Fibroblast of lung (primary cell): ENCODE measurements around the gene SEPTIN8. TPM values are rescaled to one million over a fixed set of nuclear protein-coding genes. Genes with fewer than 3 reads are reported as not detected.

Experiments used
- DNase-seq, 2 donors: peaks; one replicate each; pipeline versions ENCODE4 v3.0.0 to v3.0.0-alpha.2; 2010; ENCODE audit warnings: low read depth in 2 of 2
- H2AFZ ChIP-seq: 2 replicates; pipeline ENCODE4 v1.5.1; 2012; ENCODE audit warnings: low read length, control low read depth, inconsistent platforms
- H3K27ac ChIP-seq: 2 replicates; pipeline ENCODE4 v1.5.1; 2011; ENCODE audit warnings: low read length, control low read depth; ENCODE audit not compliant: insufficient read depth
- H3K27me3 ChIP-seq: 2 replicates; pipeline ENCODE4 v1.5.1; 2011; ENCODE audit warnings: mild to moderate bottlenecking, low read length; ENCODE audit not compliant: control insufficient read depth, insufficient read depth
- H3K36me3 ChIP-seq: 2 replicates; pipeline ENCODE4 v1.5.1; 2011; ENCODE audit warnings: low read length; ENCODE audit not compliant: control insufficient read depth, insufficient read depth
- H3K4me1 ChIP-seq: 2 replicates; pipeline ENCODE4 v1.5.1; 2011; ENCODE audit warnings: low read length; ENCODE audit not compliant: control insufficient read depth, insufficient read depth; ENCODE audit errors: extremely low read depth
- H3K4me2 ChIP-seq: 2 replicates; pipeline ENCODE4 v1.5.1; 2011; ENCODE audit warnings: low read length, control low read depth; ENCODE audit not compliant: insufficient read depth; ENCODE audit errors: extremely low read depth
- H3K4me3 ChIP-seq, 4 experiments: fragments of 200-600 bp in 1 of 4; sonication (generic) in 1 of 4; replicated peaks in 1 of 4; 2 replicates each; pipeline ENCODE4 v1.5.1; 2011 to 2016; ENCODE audit warnings: low read length in 4 of 4, low read depth in 3 of 4, mild to moderate bottlenecking in 3 of 4, control low read depth in 2 of 4, inconsistent platforms in 1 of 4, mixed read lengths in 1 of 4; ENCODE audit not compliant: insufficient read depth in 1 of 4; ENCODE audit errors: control extremely low read depth in 1 of 4
- H3K79me2 ChIP-seq: 2 replicates; pipeline ENCODE4 v1.5.1; 2012; ENCODE audit warnings: mild to moderate bottlenecking, low read length, inconsistent platforms; ENCODE audit not compliant: control insufficient read depth, insufficient read depth
- H3K9ac ChIP-seq: 2 replicates; pipeline ENCODE4 v1.5.1; 2011; ENCODE audit warnings: mild to moderate bottlenecking, low read length, control low read depth; ENCODE audit not compliant: insufficient read depth
- H3K9me3 ChIP-seq: 2 replicates; pipeline ENCODE4 v1.5.1; 2012; ENCODE audit warnings: low read depth, low read length; ENCODE audit not compliant: control insufficient read depth, insufficient read depth
- H4K20me1 ChIP-seq: 2 replicates; pipeline ENCODE4 v1.5.1; 2011; ENCODE audit warnings: low read length; ENCODE audit not compliant: control insufficient read depth, insufficient read depth; ENCODE audit errors: extremely low read depth
- EZH2 ChIP-seq: IDR thresholded peaks from 2 replicates; pipeline ENCODE4 v1.5.1; 2012; ENCODE audit warnings: low read length, control low read depth, mild to moderate bottlenecking; ENCODE audit errors: missing control alignments
- polyA plus RNA-seq, 2 donors: library from polyadenylated mRNA; depleted of rRNA in 1 of 2; stranded (reverse) in 1 of 2; unstranded in 1 of 2; fragments of >200 nt; gene quantifications; 2 replicates each; pipeline ENCODE4 v1.2.1, GENCODE V29; 2011 to 2012; ENCODE audit warnings: missing spikeins in 1 of 2
- total RNA-seq: library from RNA; depleted of rRNA; stranded (reverse); fragments of >200 nt; gene quantifications from 2 replicates; pipeline ENCODE4 v1.2.1, GENCODE V29; 2014
- TF ChIP-seq, protein P1 (sequence below), 2 donors: IDR thresholded peaks in 1 of 2; conservative IDR thresholded peaks in 1 of 2; 1 replicate in 1 of 2; 2 replicates in 1 of 2; pipeline ENCODE4 v1.5.1; 2011 to 2012; ENCODE audit warnings: low read length in 2 of 2, control low read depth in 1 of 2, inconsistent platforms in 1 of 2, low read depth in 1 of 2, mild to moderate bottlenecking in 1 of 2

Gene SEPTIN8
- total and polyA plus RNA-seq, 2 donors (not counting 1 experiment from before 2014, with no cell fraction given), result 62.1 to 64.2 TPM

DNA sequence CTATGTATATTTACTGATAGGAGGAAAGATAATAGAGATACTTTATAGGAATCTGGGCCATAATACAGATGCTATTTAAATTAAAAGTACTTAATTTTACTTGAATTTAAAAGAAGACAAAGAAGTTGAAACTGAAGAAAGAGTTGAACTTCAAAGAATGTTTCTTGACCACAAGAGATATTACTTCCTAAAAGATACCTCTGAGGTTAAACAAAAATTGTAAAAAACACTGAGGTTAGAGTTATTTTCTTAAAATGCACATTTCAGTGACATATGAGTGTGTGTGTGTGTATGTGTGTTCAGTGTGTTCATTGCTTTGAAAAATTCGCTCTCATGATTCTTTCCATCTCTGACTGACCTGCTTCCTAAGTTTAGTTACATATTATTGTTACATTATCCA lies 3.5 kb upstream of the SEPTIN8 start:
- no peaks in the 10 kb centered on the region for H4K20me1 ChIP-seq
- DNase-seq, result no peak
- TF ChIP-seq EZH2, result no peak

DNA sequence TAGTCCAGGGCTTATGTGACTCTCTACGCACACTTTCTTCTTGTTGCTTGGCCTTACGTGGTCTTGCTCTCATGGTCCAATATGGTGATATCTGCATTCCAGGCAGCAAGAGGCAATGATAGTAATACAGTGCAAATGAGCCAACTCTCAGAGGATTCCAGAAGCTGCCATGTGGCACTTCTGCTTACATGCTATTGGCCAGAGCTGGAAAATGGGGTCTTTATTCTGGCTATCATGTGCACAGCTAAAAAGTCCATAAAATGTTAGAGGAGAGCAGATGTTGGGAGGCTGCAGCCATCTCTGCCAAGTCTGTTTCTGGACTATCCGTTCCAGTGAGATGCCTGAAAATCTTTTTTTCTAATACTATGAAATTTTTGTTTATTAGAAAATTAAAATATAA lies 2.9 kb upstream of the SEPTIN8 start:
- DNase-seq, result no peak
- no peak overlapping the region for H2AFZ ChIP-seq
- peaks cover 15% of the 10 kb centered on the region for H3K4me1 ChIP-seq
- no peaks in the 10 kb centered on the region for H3K9me3 ChIP-seq
- no peak overlapping the region for H3K9ac ChIP-seq
- TF ChIP-seq, protein P1, sequence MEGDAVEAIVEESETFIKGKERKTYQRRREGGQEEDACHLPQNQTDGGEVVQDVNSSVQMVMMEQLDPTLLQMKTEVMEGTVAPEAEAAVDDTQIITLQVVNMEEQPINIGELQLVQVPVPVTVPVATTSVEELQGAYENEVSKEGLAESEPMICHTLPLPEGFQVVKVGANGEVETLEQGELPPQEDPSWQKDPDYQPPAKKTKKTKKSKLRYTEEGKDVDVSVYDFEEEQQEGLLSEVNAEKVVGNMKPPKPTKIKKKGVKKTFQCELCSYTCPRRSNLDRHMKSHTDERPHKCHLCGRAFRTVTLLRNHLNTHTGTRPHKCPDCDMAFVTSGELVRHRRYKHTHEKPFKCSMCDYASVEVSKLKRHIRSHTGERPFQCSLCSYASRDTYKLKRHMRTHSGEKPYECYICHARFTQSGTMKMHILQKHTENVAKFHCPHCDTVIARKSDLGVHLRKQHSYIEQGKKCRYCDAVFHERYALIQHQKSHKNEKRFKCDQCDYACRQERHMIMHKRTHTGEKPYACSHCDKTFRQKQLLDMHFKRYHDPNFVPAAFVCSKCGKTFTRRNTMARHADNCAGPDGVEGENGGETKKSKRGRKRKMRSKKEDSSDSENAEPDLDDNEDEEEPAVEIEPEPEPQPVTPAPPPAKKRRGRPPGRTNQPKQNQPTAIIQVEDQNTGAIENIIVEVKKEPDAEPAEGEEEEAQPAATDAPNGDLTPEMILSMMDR (conservative IDR thresholded peaks at IDR 0.05 in 1 of 2, IDR thresholded peaks at IDR 0.05 in 1 of 2; ENCODE audit: low read depth in 1 of 2, low read length in 2 of 2), result no peak
- no peak for TF ChIP-seq EZH2
- no peaks in the 10 kb centered on the region for H4K20me1 ChIP-seq
- H3K36me3 ChIP-seq, result no peaks in the 10 kb centered on the region
- no peak overlapping the region for H3K4me2 ChIP-seq
- H3K27me3 ChIP-seq, result no peaks in the 10 kb centered on the region
- no peak overlapping the region for H3K27ac ChIP-seq
- H3K79me2 ChIP-seq, result peaks cover 14% of the 10 kb centered on the region
- H3K4me3 ChIP-seq, result no peak overlapping the region

More for the DNA sequence above, 3.5 kb upstream of the SEPTIN8 start:
- Histone ChIP-seq H3K27ac (no peak overlapping the region), H3K4me1 (peaks cover 11% of the 10 kb centered on the region), H3K4me2 (no peak overlapping the region), H3K4me3 (no peak overlapping the region), H2AFZ (no peak overlapping the region), H3K79me2 (peaks cover 8% of the 10 kb centered on the region), H3K27me3 (no peaks in the 10 kb centered on the region), H3K9ac (no peak overlapping the region), H3K36me3 (no peaks in the 10 kb centered on the region), H3K9me3 (no peaks in the 10 kb centered on the region)

DNA sequence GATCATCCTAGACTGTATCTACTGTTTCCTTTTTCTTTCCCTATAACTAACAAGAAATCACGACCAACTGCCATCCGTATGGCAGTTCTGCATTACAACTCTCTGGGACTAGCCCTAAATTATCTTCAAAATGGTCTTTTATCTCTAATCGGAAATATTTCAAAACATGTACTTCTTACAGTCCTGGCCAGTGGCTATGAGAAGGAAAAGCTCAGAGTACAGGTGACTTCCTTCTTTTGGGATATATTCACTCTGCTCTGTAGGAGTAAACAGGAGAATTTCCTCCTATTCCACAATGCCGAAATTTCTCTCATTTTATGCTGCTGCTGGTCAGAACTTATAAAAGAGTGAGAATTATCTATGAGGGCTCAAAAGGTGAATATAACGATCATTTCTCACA lies 1.8 kb upstream of the SEPTIN8 start:
- no peak overlapping the region for H3K4me3 ChIP-seq
- no peaks in the 10 kb centered on the region for H4K20me1 ChIP-seq
- H3K9ac ChIP-seq, result no peak overlapping the region
- TF ChIP-seq, protein P1 (conservative IDR thresholded peaks at IDR 0.05 in 1 of 2, IDR thresholded peaks at IDR 0.05 in 1 of 2; ENCODE audit: low read depth in 1 of 2, low read length in 2 of 2), result no peak
- no peak for TF ChIP-seq EZH2
- H3K79me2 ChIP-seq, result peaks cover 21% of the 10 kb centered on the region
- no peak overlapping the region for H2AFZ ChIP-seq
- no peak overlapping the region for H3K4me2 ChIP-seq
- peaks cover 18% of the 10 kb centered on the region for H3K4me1 ChIP-seq
- no peaks in the 10 kb centered on the region for H3K27me3 ChIP-seq
- H3K36me3 ChIP-seq, result no peaks in the 10 kb centered on the region
- no peaks in the 10 kb centered on the region for H3K9me3 ChIP-seq
- no peak for DNase-seq
- H3K27ac ChIP-seq, result no peak overlapping the region
